Ishikawa (cell line): ENCODE measurements around the gene ADAT2.

ENCODE experiments used
- CEBPB ChIP-seq: IDR thresholded peaks from 2 replicates; pipeline ENCODE4 v1.6.1; 2012
- EGR1 ChIP-seq: IDR thresholded peaks from 2 replicates; pipeline ENCODE4 v1.6.1; 2012
- EP300 ChIP-seq: IDR thresholded peaks from 2 replicates; pipeline ENCODE4 v1.6.1; 2012; ENCODE audit warnings: borderline replicate concordance
- FOXM1 ChIP-seq: IDR thresholded peaks from 2 replicates; pipeline ENCODE4 v1.6.1; 2012; ENCODE audit warnings: low read depth, borderline replicate concordance
- RAD21 ChIP-seq: IDR thresholded peaks from 2 replicates; pipeline ENCODE4 v1.6.1; 2012; ENCODE audit warnings: low read depth
- TAF1 ChIP-seq: IDR thresholded peaks from 2 replicates; pipeline ENCODE4 v1.6.1; 2012; ENCODE audit warnings: low read depth, mild to moderate bottlenecking
- TCF12 ChIP-seq: IDR thresholded peaks from 2 replicates; pipeline ENCODE4 v1.6.1; 2012; ENCODE audit warnings: low read depth
- TEAD4 ChIP-seq: IDR thresholded peaks from 2 replicates; pipeline ENCODE4 v1.6.1; 2012
- YY1 ChIP-seq: IDR thresholded peaks from 2 replicates; pipeline ENCODE4 v1.6.1; 2012; ENCODE audit warnings: low read depth
- ZBTB7A ChIP-seq: IDR thresholded peaks from 2 replicates; pipeline ENCODE4 v1.6.1; 2012; ENCODE audit warnings: low read depth
- TF ChIP-seq, protein P1 (sequence below): IDR thresholded peaks from 2 replicates; pipeline ENCODE4 v1.6.1; 2012; ENCODE audit warnings: low read depth, mild to moderate bottlenecking
- TF ChIP-seq, protein P2 (sequence below): IDR thresholded peaks from 2 replicates; pipeline ENCODE4 v1.6.1; 2012
- TF ChIP-seq, protein P3 (sequence below): IDR thresholded peaks from 2 replicates; pipeline ENCODE4 v1.6.1; 2012

DNA sequence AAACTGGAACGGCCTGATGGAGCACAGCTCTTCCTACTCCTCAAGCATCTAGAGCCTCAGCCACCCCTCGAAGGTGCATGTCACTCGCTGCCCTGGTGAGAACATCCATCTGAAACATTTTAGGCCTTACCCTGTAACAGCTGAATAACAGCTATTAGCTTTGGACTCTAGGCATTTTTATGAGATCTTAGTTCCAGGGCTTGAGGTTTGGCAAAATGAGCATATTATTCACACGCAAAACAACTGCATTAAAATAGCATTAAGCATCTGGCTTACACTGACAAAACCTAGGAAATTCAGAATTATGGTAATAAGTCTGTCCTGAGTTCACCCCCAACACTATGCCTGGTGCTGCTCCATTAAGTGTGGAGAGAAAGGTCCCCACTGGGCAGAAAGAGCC, 56.1 kb downstream of the ADAT2 start:
- TF ChIP-seq RAD21 (no peak), TCF12 (no peak), FOXM1 (no peak), TEAD4 (no peak), EGR1 (no peak), ZBTB7A (no peak), EP300 (no peak), YY1 (no peak), CEBPB (no peak), TAF1 (no peak)
- TF ChIP-seq, protein P1, sequence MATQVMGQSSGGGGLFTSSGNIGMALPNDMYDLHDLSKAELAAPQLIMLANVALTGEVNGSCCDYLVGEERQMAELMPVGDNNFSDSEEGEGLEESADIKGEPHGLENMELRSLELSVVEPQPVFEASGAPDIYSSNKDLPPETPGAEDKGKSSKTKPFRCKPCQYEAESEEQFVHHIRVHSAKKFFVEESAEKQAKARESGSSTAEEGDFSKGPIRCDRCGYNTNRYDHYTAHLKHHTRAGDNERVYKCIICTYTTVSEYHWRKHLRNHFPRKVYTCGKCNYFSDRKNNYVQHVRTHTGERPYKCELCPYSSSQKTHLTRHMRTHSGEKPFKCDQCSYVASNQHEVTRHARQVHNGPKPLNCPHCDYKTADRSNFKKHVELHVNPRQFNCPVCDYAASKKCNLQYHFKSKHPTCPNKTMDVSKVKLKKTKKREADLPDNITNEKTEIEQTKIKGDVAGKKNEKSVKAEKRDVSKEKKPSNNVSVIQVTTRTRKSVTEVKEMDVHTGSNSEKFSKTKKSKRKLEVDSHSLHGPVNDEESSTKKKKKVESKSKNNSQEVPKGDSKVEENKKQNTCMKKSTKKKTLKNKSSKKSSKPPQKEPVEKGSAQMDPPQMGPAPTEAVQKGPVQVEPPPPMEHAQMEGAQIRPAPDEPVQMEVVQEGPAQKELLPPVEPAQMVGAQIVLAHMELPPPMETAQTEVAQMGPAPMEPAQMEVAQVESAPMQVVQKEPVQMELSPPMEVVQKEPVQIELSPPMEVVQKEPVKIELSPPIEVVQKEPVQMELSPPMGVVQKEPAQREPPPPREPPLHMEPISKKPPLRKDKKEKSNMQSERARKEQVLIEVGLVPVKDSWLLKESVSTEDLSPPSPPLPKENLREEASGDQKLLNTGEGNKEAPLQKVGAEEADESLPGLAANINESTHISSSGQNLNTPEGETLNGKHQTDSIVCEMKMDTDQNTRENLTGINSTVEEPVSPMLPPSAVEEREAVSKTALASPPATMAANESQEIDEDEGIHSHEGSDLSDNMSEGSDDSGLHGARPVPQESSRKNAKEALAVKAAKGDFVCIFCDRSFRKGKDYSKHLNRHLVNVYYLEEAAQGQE, result no peak
- TF ChIP-seq, protein P2, sequence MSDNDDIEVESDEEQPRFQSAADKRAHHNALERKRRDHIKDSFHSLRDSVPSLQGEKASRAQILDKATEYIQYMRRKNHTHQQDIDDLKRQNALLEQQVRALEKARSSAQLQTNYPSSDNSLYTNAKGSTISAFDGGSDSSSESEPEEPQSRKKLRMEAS, result no peak
- TF ChIP-seq, protein P3, sequence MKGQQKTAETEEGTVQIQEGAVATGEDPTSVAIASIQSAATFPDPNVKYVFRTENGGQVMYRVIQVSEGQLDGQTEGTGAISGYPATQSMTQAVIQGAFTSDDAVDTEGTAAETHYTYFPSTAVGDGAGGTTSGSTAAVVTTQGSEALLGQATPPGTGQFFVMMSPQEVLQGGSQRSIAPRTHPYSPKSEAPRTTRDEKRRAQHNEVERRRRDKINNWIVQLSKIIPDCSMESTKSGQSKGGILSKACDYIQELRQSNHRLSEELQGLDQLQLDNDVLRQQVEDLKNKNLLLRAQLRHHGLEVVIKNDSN, result no peak
